Osteocyte (in vitro differentiated cells): ENCODE results near the gene KCNIP4. TPM values are rescaled to one million over a fixed set of nuclear protein-coding genes. Genes with fewer than 3 reads are reported as not detected.

ENCODE experiments used
- DNase-seq: peaks from one replicate; pipeline ENCODE4 v3.0.0; 2021; ENCODE audit warnings: mixed read lengths; ENCODE audit not compliant: unreplicated experiment; ENCODE audit errors: extremely low spot score
- H3K27ac Mint-ChIP-seq: one replicate; pipeline ENCODE4 v1.8.0; 2021; ENCODE audit warnings: mild to moderate bottlenecking, mixed read lengths; ENCODE audit not compliant: unreplicated experiment
- H3K27me3 Mint-ChIP-seq: one replicate; pipeline ENCODE4 v1.8.0; 2021; ENCODE audit warnings: mixed read lengths; ENCODE audit not compliant: unreplicated experiment
- H3K36me3 Mint-ChIP-seq: one replicate; pipeline ENCODE4 v1.8.0; 2021; ENCODE audit warnings: mixed read lengths; ENCODE audit not compliant: unreplicated experiment
- H3K4me1 Mint-ChIP-seq: one replicate; pipeline ENCODE4 v1.8.0; 2021; ENCODE audit warnings: mixed read lengths; ENCODE audit not compliant: unreplicated experiment
- H3K4me3 Mint-ChIP-seq: one replicate; pipeline ENCODE4 v1.8.0; 2021; ENCODE audit warnings: mild to moderate bottlenecking, moderate library complexity, mixed read lengths; ENCODE audit not compliant: unreplicated experiment
- H3K9me3 Mint-ChIP-seq: one replicate; pipeline ENCODE4 v1.8.0; 2021; ENCODE audit warnings: mixed read lengths; ENCODE audit not compliant: unreplicated experiment
- total RNA-seq: library from RNA; stranded (reverse); gene quantifications from 2 replicates; pipeline ENCODE4 v1.2.1, GENCODE V29; 2021
- TF ChIP-seq, protein P1 (sequence below): fragments of 200-600 bp; sonication (generic); IDR thresholded peaks from 2 replicates; pipeline ENCODE4 v1.5.0; 2021; ENCODE audit warnings: antibody characterized with exemption, mild to moderate bottlenecking, moderate library complexity

The KCNIP4 gene
- total RNA-seq, 1 donor from 2014 or later = 0.24 TPM

DNA sequence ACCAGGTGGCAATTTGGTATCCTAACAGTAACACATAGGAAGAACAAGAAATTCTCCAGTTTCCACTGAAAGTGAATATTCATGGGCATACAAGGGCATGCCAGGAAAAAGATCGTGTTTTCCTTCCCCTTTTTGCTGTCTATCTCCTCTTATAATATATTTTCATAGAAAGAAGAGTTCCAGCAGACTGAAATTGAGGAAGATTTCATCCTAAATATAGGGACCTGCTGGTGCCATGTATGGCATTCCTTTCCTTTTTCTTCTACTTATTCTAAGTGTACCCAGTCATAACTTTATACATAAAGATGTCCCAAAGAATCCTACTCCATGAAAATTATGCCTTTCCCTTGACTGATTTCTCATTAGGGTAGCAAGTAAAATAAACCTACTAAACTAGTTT, 40.8 kb upstream of the KCNIP4 start:
- Mint-ChIP-seq H3K4me3 (no peak overlapping the region), H3K9me3 (peaks cover 6% of the 10 kb centered on the region), H3K36me3 (no peaks in the 10 kb centered on the region), H3K27ac (no peak overlapping the region), H3K27me3 (no peaks in the 10 kb centered on the region), H3K4me1 (peaks cover 17% of the 10 kb centered on the region)
- no peak for DNase-seq
- TF ChIP-seq, protein P1, sequence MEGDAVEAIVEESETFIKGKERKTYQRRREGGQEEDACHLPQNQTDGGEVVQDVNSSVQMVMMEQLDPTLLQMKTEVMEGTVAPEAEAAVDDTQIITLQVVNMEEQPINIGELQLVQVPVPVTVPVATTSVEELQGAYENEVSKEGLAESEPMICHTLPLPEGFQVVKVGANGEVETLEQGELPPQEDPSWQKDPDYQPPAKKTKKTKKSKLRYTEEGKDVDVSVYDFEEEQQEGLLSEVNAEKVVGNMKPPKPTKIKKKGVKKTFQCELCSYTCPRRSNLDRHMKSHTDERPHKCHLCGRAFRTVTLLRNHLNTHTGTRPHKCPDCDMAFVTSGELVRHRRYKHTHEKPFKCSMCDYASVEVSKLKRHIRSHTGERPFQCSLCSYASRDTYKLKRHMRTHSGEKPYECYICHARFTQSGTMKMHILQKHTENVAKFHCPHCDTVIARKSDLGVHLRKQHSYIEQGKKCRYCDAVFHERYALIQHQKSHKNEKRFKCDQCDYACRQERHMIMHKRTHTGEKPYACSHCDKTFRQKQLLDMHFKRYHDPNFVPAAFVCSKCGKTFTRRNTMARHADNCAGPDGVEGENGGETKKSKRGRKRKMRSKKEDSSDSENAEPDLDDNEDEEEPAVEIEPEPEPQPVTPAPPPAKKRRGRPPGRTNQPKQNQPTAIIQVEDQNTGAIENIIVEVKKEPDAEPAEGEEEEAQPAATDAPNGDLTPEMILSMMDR = no peak

GRCh38 chr4:21986307-21986706, 37.7 kb upstream of the KCNIP4 start:
- H3K4me3 Mint-ChIP-seq = no peak overlapping the region
- DNase-seq = no peak
- TF ChIP-seq, protein P1 = no peak
- H3K4me1 Mint-ChIP-seq = peaks cover 6% of the 10 kb centered on the region
- no peaks in the 10 kb centered on the region for H3K27me3 Mint-ChIP-seq
- peaks cover 6% of the 10 kb centered on the region for H3K9me3 Mint-ChIP-seq
- H3K27ac Mint-ChIP-seq = no peak overlapping the region
- H3K36me3 Mint-ChIP-seq = no peaks in the 10 kb centered on the region

- no peak overlapping the region for H3K27ac Mint-ChIP-seq
- no peaks in the 10 kb centered on the region for H3K36me3 Mint-ChIP-seq
- H3K9me3 Mint-ChIP-seq = no peaks in the 10 kb centered on the region
- H3K4me1 Mint-ChIP-seq = peaks cover 5% of the 10 kb centered on the region
- H3K27me3 Mint-ChIP-seq = peaks cover 2% of the 10 kb centered on the region
- H3K4me3 Mint-ChIP-seq = no peak overlapping the region
- no peak for DNase-seq
- TF ChIP-seq, protein P1 = no peak
These were observed 33.5 kb upstream of the KCNIP4 start for GRCh38 chr4:21982087-21982486.

DNA sequence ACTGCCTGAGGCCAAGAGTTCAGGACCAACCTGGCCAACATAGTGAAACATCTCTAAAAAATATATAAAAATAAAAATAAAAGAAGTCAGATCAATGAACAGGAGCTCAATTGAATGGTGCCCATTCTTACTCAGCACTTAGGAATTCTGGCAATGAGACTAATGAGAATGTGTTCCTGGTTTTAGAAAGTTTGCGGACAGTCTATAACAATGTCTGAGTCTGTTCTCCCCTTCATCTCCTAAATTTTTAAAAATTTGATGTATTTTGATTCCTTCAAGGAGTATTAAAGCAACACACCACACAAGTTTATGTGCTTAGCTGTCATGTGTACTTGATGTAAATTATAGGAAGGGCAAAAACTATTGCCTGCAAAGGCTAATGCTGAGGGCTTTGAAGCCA, 30.6 kb upstream of the KCNIP4 start:
- peaks cover 10% of the 10 kb centered on the region for H3K27me3 Mint-ChIP-seq
- H3K4me1 Mint-ChIP-seq = peaks cover 2% of the 10 kb centered on the region
- H3K4me3 Mint-ChIP-seq = no peak overlapping the region
- H3K27ac Mint-ChIP-seq = no peak overlapping the region
- TF ChIP-seq, protein P1 = no peak
- peaks cover 8% of the 10 kb centered on the region for H3K9me3 Mint-ChIP-seq
- no peak for DNase-seq
- no peaks in the 10 kb centered on the region for H3K36me3 Mint-ChIP-seq

DNA sequence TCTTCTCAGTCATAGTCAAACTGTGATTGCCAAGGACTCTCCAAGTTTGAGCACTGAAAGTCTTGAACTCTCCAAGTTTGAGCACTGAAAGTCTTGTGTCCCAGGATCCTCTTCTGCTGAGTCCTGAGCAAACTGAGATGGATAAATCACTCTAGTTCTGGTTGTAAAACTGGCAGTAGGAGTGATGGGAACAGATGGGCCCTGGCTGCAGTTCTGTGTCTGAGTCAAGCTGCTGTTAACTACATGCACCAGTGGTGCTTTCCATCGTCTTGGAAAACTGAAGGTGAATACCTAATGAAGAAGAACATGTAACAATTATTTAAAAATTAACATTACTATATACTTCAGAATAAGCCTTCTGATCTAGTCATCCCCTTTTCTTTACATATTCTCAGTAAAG, 27.6 kb upstream of the KCNIP4 start:
- no peak for DNase-seq
- H3K4me3 Mint-ChIP-seq = no peak overlapping the region
- no peak overlapping the region for H3K27ac Mint-ChIP-seq
- peaks cover 8% of the 10 kb centered on the region for H3K9me3 Mint-ChIP-seq
- H3K4me1 Mint-ChIP-seq = no peaks in the 10 kb centered on the region
- TF ChIP-seq, protein P1 = no peak
- peaks cover 24% of the 10 kb centered on the region for H3K27me3 Mint-ChIP-seq
- H3K36me3 Mint-ChIP-seq = no peaks in the 10 kb centered on the region
